Stomach smooth muscle (tissue), 2 donors: ENCODE data around the gene MOGAT1.

Experiments used
- H3K27ac ChIP-seq: one replicate; pipeline ENCODE4 v1.7.0; 2013; ENCODE audit warnings: mild to moderate bottlenecking, low read length, inconsistent platforms
- H3K27me3 ChIP-seq, 2 donors: one replicate each; pipeline ENCODE4 v1.7.0; 2013; ENCODE audit warnings: low read length in 2 of 2; ENCODE audit not compliant: insufficient read depth in 2 of 2, control insufficient read depth in 1 of 2
- H3K36me3 ChIP-seq, 2 donors: one replicate each; pipeline ENCODE4 v1.7.0; 2013; ENCODE audit warnings: low read length in 2 of 2; ENCODE audit not compliant: control insufficient read depth in 2 of 2, insufficient read depth in 2 of 2
- H3K4me1 ChIP-seq: one replicate; pipeline ENCODE4 v1.7.0; 2013; ENCODE audit warnings: low read length; ENCODE audit not compliant: control insufficient read depth, insufficient read depth
- H3K4me3 ChIP-seq, 2 donors: one replicate each; pipeline ENCODE4 v1.7.0; 2013; ENCODE audit warnings: low read length in 2 of 2
- H3K9ac ChIP-seq, 2 donors: one replicate each; pipeline ENCODE4 v1.7.0; 2013; ENCODE audit warnings: low read length in 2 of 2, mild to moderate bottlenecking in 1 of 2
- H3K9me3 ChIP-seq, 2 donors: one replicate each; pipeline ENCODE4 v1.7.0; 2013; ENCODE audit warnings: low read length in 2 of 2; ENCODE audit not compliant: control insufficient read depth in 2 of 2
- donor health status: healthy.
- donor health status: Pancreatic carcinoma.

Gene MOGAT1

DNA sequence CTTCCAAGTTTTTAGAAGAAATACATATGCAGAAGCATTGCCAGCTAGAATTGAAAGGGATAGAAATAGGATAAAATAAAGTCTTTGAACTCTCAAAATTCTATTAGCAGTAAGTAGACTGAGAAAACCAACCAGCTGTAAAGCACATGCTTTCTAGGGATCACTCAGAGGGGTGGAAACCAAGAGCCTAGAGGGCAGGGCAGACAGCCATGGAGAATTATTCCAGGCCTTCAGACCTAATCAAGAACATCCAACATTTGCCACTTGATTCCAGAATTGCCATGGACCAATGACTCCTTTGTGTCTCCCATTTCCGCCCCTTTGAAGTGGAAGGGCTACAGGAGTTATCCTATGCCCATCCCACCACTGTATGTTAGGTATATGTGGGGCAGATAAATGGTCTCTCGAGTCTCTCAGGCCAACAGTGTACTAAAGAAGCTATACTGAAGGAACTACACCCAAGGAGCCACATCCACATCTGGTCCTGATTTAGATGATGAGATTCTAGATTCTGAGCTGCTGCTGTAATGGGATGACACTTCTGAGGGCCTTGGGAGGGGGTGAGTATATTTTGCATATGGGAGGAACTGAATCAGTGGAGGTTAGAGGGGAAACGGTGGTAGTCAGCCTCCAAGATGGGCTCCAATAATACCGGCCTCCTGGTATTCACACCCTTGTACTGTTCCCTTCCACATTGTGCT, 19.6 kb upstream of the MOGAT1 start:
- Histone ChIP-seq H3K27ac (no peak overlapping the region), H3K4me3 (no peak overlapping the region), H3K27me3 (no peaks in the 10 kb centered on the region), H3K4me1 (peaks cover 10% of the 10 kb centered on the region), H3K9me3 (no peaks in the 10 kb centered on the region), H3K9ac (no peak overlapping the region), H3K36me3 (peaks cover 7% of the 10 kb centered on the region in 2 donors)

- H3K4me1 ChIP-seq: peaks cover 10% of the 10 kb centered on the region
- H3K27ac ChIP-seq: no peak overlapping the region
- H3K9me3 ChIP-seq: no peaks in the 10 kb centered on the region
- no peak overlapping the region for H3K9ac ChIP-seq
- peaks cover 3 to 5% of the 10 kb centered on the region in 2 donors for H3K36me3 ChIP-seq
- no peak overlapping the region for H3K4me3 ChIP-seq
- H3K27me3 ChIP-seq: no peaks in the 10 kb centered on the region
These were observed 18.8 kb upstream of the MOGAT1 start for GRCh38 chr2:222652491-222653255.

DNA sequence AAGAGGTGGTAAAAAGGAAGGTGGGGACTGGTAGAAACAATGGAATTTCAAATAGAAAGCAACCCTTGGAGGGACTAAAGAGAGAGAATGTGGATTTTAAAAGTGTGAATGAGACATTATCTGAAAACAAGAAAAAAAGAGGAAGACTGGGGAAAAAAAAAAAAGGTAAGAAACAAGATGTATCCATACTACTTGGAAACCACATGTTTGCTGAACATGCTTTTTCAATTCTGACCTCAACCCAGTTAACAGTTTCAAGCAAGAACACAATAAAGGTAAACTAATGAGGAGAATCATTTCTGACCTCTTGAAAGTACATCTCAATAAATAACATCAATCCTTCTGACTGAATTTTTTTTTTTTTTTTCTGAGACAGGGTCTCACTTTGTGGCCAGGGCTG, 18.2 kb upstream of the MOGAT1 start:
- H3K4me1 ChIP-seq: peaks cover 10% of the 10 kb centered on the region
- no peaks in the 10 kb centered on the region for H3K27me3 ChIP-seq
- H3K9ac ChIP-seq: no peak overlapping the region
- H3K27ac ChIP-seq: no peak overlapping the region
- peaks cover 1 to 2% of the 10 kb centered on the region in 2 donors for H3K36me3 ChIP-seq
- no peaks in the 10 kb centered on the region for H3K9me3 ChIP-seq
- no peak overlapping the region for H3K4me3 ChIP-seq

DNA sequence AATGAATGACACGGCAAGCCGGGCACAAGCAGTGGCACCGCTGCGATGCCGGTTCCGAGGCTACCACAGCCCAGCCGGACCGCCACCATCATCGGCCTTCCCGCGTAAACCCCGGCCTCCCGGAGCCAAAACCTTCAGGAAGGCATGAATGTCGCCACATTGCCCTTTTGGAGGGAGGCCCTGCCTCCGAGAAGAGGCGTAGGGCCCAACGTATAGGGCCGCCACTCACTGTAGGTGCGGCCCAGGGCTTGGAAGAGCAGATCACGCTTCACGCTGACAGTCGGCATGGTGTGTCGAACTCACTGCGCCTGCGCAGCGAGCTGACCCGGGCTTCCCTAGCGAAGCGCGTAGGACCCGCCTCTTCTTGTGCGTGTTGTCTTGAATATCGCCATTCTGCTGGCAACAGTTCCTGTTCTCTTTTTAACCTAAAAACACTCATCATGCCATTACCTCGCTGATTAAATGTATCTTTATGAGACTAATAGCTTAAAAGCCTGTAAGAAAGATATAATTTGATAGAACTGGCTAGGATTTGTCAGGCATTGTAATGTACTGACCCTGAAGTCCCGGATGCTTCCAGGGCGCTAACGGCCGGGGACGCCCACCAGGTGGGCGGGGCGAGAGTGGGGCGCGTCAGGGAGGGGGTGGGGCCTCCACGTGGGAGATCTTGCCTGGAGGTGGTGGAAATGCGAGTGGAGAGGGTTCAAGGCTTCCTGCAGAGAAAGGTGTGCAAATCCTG, 15.5 kb upstream of the MOGAT1 start, which contains the start of gene FARSB:
TSS of gene FARSB (minus strand) at position 306 of the 739 bp plus-strand sequence. CDS start at position 287, 19 bp downstream.
- Histone ChIP-seq H3K9ac (peak within 1 kb of the TSS; percentile 89 to 96), H3K9me3 (no peaks in the 10 kb centered on the region), H3K27me3 (no peaks in the 10 kb centered on the region), H3K27ac (peak within 1 kb of the TSS; percentile 94), H3K4me3 (peak within 1 kb of the TSS; percentile 96 to 99), H3K36me3 (no peaks in the 10 kb centered on the region), H3K4me1 (peaks cover 10% of the 10 kb centered on the region)

- no peaks in the 10 kb centered on the region for H3K36me3 ChIP-seq
- H3K9ac ChIP-seq: peak overlapping the region; percentile 71 to 89
- no peaks in the 10 kb centered on the region for H3K27me3 ChIP-seq
- peak overlapping the region; percentile 94 for H3K27ac ChIP-seq
- no peaks in the 10 kb centered on the region for H3K9me3 ChIP-seq
- peak overlapping the region; percentile 96 to 99 for H3K4me3 ChIP-seq
- H3K4me1 ChIP-seq: peaks cover 10% of the 10 kb centered on the region
These were observed 14.7 kb upstream of the MOGAT1 start for GRCh38 chr2:222656526-222657446.

DNA sequence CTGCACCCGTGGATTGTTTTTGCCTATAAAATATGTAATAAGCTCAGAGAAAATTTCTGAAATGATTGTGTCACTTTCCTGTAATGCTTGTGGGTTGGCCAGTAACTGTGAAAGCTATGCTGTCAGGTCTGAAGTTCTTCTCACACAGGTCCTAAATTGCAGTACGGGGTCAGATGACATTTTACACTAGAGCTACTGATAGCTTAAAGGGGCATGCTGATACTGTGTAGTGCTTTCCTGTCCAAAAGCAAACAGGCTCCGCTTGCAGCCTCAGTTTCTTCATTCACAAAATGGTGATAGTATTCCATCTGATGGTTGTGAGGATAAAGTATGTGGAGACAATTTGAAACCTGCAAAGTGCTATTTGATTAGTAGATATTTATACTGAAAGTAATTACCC, 8.0 kb upstream of the MOGAT1 start:
- no peaks in the 10 kb centered on the region for H3K27me3 ChIP-seq
- H3K9me3 ChIP-seq: no peaks in the 10 kb centered on the region
- H3K27ac ChIP-seq: no peak overlapping the region
- no peaks in the 10 kb centered on the region for H3K4me1 ChIP-seq
- no peak overlapping the region for H3K9ac ChIP-seq
- H3K4me3 ChIP-seq: no peak overlapping the region
- H3K36me3 ChIP-seq: no peaks in the 10 kb centered on the region

DNA sequence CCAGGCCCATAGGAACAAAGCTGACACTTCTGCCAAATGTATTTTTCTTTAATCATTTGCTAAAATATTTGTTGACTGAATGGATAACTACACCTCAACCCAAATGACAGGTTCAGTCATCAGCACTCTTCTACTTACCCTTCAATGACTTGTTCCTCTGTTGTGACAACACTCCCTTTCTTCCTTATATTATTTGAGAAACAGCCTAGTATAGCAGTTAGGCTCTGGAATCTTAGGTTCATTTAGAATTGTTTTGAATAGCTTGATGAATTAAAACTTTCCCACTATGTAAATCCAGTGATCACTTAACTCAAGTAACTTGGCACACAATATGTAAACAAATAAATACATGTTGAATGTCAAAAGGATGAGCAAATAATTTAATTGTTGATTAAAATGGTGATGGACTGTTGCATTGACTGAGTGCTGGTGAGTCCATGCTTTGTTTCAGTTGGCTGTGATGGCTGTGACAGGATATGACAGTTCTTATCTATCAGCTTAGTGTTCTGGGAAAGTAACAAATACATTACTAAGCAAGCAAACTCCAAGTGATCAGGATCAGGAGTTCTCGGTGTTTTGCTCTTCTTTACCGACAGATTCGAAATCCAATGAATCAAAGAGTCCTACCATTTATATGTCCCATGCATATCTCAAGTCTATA, 2.8 kb upstream of the MOGAT1 start:
- H3K9me3 ChIP-seq: no peaks in the 10 kb centered on the region
- H3K4me1 ChIP-seq: peaks cover 10% of the 10 kb centered on the region
- H3K27me3 ChIP-seq: peaks cover 5% of the 10 kb centered on the region in 2 donors
- H3K36me3 ChIP-seq: no peaks in the 10 kb centered on the region
- H3K9ac ChIP-seq: no peak overlapping the region
- no peak overlapping the region for H3K4me3 ChIP-seq
- H3K27ac ChIP-seq: no peak overlapping the region

- Histone ChIP-seq H3K27me3 (peaks cover 5% of the 10 kb centered on the region in 2 donors), H3K9ac (no peak overlapping the region), H3K4me3 (no peak overlapping the region), H3K36me3 (no peaks in the 10 kb centered on the region), H3K4me1 (peaks cover 10% of the 10 kb centered on the region), H3K27ac (no peak overlapping the region), H3K9me3 (no peaks in the 10 kb centered on the region)
These were observed 2.1 kb upstream of the MOGAT1 start for GRCh38 chr2:222669353-222669752.

DNA sequence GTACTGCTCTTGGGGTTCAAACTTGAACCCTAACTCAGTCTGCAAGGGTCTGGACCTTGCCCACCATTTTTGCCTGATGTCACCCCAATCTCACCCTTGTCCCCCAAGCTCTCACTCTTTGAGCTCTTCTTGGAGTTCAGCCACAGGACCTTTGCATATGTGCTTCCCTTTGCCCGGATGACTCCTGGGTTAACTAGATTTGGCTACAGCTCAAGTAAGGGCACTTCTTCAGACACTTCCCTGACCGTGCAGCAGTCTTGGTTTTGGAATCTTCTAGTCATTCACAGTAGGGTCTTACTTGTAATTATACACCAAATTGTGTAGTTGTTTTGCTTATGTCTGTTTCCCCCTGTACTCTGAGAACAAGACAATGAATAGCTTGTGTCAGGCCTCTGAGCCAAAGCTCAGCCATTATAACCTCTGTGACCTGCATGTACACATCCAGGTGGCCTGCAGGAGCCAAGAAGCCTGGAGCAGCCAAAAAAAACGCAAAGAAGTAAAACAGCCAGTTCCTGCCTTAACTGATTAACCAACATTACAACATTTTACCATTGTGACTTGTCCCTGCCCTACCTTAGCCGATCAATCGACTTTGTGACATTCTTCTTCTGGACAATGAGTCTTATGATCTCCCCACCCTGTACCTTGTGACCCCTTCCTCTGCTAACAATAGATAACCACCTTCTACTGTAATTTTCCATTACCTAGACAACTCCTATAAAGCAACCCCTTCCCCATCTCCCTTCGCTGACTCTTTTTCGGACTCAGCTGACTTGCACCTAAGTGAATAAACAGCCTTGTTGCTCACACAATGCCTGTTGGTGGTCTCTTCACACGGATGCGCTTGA, 1.0 kb upstream of the MOGAT1 start:
- Histone ChIP-seq H3K4me3 (no peak overlapping the region), H3K27ac (no peak overlapping the region), H3K9me3 (no peaks in the 10 kb centered on the region), H3K36me3 (no peaks in the 10 kb centered on the region), H3K4me1 (peaks cover 10% of the 10 kb centered on the region), H3K27me3 (peaks cover 5% of the 10 kb centered on the region in 2 donors), H3K9ac (no peak overlapping the region)
